Stimulated activated CD8-positive, alpha-beta memory T cell treated with anti-CD3 and anti-CD28 coated beads, Interleukin-2, amount 100 ng/mL, for 1 hour (primary cell): ENCODE data around the gene TRDMT1.

Source experiments
- DNase-seq, 2 donors: peaks; one replicate each; pipeline ENCODE4 v3.0.0-alpha.2; 2020; ENCODE audit warnings: low read depth in 2 of 2

The TRDMT1 gene

DNA sequence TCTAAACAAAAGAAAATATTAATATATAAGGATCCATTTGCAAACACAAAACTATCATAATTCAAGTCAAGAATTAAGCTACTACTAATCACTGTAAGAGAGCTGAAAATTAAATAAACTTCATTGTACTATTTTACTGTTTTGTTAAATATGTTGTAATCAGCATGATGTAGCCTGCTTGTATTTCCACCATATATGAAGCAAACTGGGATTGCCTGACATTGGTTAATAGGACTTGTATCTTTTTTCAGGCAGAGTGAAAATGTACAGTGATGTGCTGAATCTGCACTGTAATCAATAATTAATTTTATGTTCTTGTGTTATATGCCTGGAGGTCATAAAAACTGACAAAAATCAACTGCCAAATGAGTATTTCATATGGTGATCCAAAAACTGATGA is 25.4 kb downstream of the TRDMT1 start:
- no peak for DNase-seq

- no peak for DNase-seq
Measured at GRCh38 chr10:17175551-17175950, 25.9 kb downstream of the TRDMT1 start.

- no peak for DNase-seq
Measured at GRCh38 chr10:17174626-17175025, 26.8 kb downstream of the TRDMT1 start.

GRCh38 chr10:17171141-17171641 is 30.3 kb downstream of the TRDMT1 start:
- no peak for DNase-seq

GRCh38 chr10:17169803-17170202 is 31.7 kb downstream of the TRDMT1 start:
- DNase-seq, result no peak

GRCh38 chr10:17166699-17167098 is 34.8 kb downstream of the TRDMT1 start:
- no peak for DNase-seq

- no peak for DNase-seq
Measured at GRCh38 chr10:17162828-17163227, 38.6 kb downstream of the TRDMT1 start.

DNA sequence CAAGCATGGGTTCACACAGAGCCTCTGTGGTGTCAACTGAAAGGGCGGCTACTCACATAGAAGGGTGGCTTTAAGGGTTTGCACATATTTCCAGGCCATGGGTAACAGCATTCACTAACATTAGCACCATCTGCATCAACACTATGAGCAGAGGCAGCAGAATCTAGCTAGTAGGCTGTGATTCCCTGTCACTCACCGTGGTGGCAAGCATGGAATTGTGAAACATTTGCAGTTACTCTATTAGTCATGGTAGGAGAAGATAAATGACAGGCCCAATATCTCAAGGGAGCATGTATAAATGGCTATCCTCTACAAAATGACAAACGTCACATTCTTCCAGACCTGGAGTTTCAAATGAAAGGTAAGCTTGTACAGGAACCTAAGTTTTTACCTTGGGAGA is 39.7 kb downstream of the TRDMT1 start:
- DNase-seq, result no peak

DNA sequence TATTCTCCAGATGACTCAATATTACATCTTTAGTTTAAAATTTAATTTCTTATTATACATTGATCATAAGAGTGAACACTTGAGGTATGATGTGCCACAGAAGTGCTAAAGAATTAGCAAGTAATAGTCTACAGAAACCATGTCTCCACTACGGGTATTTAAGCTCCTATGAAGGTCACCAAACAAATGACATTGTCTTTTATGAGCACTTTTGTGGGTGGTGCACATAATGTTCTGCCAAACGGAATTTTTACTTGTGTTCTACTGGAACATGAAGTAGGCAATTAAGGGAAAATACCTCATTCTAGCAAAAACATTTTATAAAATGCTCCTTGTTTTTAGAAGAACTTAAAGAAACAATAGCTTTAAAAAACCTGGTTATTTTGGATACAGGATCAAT is 44.4 kb downstream of the TRDMT1 start:
- DNase-seq, result no peak

GRCh38 chr10:17155826-17156225 is 45.6 kb downstream of the TRDMT1 start:
- DNase-seq, result no peak

GRCh38 chr10:17154116-17154515 is 47.4 kb downstream of the TRDMT1 start:
- no peak for DNase-seq

- DNase-seq, result no peak
Measured at GRCh38 chr10:17153321-17153720, 48.2 kb downstream of the TRDMT1 start.

DNA sequence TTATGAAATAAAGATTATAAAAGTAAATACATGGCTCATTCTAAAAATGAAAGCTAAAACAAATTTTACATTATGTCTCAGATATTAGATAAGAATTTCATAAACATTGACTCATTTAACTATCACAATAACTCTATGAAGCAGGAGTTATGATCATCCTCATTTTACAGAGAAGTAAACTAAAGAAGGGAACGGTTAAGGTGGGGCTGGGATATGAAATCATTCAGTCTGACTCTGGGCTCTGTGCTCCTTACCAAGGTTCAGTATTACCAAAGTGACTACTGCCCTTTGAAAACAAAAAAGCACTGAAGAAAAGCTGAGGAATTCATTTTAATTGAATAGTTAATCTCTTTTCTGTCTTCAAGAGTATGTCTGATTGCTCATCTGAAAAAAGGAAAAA is 49.8 kb downstream of the TRDMT1 start:
- DNase-seq, result no peak

- no peak for DNase-seq
Measured at GRCh38 chr10:17147884-17148489, 53.5 kb downstream of the TRDMT1 start.

DNA sequence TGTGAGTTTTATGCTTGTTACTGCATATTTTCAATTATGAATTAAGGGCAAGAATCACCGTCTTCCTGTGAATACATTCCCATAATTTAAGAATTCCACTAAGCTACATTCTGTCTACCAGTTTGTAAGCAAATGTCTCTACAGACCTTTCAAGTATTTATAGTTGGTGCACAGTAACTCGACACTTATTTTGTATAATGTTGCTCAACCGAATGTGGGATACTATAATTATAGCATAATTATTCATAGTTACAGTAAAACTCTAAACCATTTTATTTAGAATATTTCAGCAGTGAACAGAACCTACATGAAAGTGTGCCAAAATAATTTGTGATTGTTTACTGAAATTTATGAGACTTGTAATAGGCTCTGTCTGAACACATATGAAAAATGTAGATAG is 54.6 kb downstream of the TRDMT1 start:
- DNase-seq, result no peak

DNA sequence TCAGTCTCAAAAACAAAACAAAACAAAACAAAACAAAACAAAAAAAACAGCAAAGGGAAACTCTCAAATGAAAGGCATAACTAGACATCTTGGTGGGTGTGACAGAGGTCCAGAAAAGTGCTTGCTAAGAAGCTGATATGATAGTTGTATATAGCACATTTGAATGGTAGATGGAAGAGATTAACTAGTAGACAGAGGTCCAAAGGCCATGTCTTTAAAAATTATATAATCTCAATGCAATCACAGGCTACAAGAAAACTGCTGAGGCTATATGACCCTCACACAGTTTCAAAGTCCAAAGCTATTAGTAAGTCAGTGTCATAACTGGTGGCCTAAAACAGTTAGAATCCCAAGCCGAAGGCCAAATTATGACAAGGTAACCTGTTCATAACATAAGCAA is 56.2 kb downstream of the TRDMT1 start:
- DNase-seq, result no peak

DNA sequence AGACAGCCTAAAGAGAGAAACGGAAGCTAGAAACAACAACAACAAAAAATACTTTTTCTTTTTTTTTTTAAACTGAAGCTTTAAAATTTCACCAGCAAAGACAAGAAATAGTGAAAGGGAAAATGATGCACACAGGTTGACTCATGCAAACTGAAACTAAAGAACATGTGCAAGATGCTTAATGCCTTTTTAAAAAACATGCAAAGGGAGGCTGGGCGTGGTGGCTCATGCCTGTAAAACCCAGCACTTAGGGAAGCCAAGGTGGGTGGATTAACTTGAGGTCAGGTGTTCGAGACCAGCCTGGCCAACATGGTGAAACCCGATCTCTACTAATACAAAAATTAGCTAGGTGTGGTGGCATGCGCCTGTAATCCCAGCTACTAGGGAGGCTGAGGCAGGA is 56.7 kb downstream of the TRDMT1 start:
- DNase-seq, result no peak

- no peak for DNase-seq
Measured at GRCh38 chr10:17144032-17144431, 57.4 kb downstream of the TRDMT1 start.

- no peak for DNase-seq
Measured at GRCh38 chr10:17143055-17143690, 58.3 kb downstream of the TRDMT1 start.

GRCh38 chr10:17141504-17142229 is 59.8 kb downstream of the TRDMT1 start:
- DNase-seq, result no peak

DNA sequence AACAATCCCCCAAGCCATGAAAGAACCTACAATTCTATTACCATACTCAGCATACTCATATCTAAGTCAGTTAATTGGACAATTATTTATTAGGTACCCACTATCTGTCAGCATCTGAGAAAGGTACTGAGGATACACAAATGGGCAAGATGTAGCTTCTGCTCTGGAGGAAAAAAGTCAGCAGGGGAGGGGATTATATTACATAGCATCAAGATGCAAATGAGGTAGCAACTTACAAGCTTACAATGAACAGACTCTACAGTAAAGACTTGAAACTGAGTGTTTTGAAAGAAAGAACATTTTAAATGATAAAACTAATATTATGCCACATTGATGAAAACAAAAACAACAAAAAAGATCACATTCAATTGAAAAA is 61.1 kb downstream of the TRDMT1 start:
- DNase-seq, result no peak

- DNase-seq, result no peak
Measured at GRCh38 chr10:17138460-17139042, 62.9 kb downstream of the TRDMT1 start.
